Stimulated activated CD8-positive, alpha-beta memory T cell treated with anti-CD3 and anti-CD28 coated beads, Interleukin-12 subunit alpha, Interleukin-12 subunit beta, amount 100 ng/mL, for 24 hours (primary cell): ENCODE results near the gene PHKB.

ENCODE experiments used
- DNase-seq: peaks from one replicate; pipeline ENCODE4 v3.0.0-alpha.2; 2020; ENCODE audit errors: extremely low read depth

Gene PHKB

DNA sequence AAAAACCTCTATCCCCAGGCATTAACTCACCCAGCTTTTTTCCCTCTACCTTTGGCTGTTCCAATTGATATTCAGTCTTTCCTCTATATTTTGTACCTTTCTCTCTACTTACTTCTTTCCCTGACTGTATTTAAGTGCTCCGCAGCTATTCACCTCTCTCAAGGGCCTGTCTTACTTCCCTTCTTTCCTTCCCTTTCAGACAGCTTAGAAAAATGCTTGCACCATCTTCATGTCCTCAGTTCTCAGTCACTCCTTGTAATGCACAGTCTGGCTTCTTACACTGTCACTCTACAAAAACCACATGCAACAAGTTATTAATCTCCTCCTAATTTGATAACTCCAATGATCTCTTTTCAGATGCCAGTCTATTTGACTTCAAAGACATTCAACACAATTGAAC, 163.4 kb downstream of the PHKB start:
- DNase-seq: no peak

DNA sequence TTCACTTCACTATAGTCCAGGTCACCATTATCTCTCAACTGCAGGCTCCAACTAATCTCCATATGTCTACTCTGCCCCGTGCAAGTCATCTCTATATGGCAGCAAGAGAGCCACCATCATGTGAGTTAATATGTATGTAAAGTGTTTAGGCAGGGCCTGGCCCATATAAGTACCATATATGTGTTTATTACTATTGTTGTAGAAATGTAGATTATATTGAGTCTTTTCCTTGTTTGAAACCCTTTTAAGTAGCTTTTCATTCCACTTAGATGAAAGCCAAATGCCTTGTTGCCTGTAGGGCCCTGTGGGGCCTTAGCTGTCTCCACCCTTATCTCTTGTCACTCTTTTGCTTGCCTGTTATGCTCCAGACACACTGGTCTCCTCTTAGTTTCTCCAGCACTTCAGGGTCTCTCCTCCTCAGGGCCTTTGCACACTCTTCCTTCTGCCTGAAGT, 164.0 kb downstream of the PHKB start:
- DNase-seq: no peak

DNA sequence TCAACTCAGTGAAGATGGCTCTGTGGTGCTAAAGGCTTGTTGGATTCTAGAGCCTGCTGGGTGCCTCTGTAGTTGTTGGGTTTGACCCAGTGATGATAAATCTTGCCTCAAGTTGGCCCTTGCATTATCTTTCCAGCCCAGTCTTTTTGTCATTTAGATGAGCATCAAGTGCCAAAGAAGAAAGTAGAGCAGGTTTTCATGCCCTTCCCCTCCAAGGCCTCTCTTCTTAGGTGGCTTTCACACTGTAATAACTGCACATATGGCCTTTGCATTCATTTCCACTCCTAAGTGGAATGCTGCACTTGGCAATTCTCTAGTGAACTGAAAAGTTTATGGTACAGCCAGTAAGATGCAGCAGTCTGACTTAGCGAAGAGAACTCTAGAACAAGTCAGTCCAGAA, 165.1 kb downstream of the PHKB start:
- DNase-seq: no peak

DNA sequence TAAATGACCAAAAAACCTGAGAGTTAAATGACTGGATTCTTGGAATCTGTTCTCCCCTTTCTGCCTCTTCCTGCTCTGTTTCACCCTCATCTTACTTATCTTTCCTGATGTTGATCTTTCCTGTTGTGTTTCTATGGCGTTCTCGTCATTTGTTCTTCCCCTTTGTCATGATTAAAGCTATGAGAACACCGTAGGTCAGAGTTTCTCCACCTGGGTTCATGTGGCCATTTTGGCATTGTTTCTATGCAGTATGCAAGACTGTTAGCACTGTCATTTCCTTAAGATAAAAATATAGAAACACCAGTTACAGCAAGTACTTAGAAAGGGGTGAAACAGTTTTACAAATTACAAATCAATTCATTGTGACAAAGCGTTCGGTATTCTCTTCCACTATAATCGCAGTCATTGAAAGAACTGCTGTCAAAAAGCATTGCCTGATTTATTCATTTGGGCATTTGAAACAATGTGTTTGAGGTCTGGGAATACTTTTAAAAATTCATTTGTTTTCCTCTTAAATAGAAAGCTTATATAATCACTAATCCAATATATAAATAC, 166.0 kb downstream of the PHKB start:
- no peak for DNase-seq

DNA sequence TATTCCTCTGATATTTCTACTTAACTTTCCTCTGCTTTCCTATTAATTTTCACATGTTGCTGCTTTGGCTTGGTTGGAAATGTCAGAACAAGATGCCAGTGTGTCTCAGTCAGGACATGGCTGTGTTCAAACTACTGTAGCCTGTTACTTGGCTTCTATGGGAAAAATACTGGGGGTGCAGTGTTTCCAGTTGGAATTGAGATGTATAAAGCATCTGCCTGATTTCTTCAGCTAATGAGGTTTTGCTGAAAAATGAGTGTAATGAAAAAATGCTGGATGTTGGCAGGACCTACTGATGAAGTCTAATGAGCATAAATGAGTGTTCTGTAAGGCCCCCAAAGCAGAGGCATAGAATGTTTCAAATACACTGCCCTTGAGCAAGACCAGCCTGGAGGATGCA, 166.6 kb downstream of the PHKB start:
- DNase-seq: no peak

DNA sequence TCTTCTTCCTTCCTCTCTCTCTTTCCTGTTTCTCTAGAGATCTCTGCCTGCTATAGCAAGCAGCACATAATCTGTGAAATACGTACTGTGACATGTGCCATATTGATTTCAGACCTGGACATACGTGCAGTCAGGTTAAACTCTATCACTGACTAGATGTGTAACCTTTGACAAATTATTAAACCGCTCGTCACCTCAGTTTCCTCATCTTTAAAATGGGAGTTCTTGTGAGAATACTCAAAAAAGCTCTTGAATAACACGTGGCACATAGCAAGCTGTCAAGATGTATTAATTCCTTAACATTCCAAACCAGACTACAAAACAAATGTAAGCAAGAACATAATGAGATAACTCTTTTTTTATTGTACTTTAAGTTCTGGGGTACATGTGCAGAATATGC, 170.0 kb downstream of the PHKB start:
- DNase-seq: no peak

DNA sequence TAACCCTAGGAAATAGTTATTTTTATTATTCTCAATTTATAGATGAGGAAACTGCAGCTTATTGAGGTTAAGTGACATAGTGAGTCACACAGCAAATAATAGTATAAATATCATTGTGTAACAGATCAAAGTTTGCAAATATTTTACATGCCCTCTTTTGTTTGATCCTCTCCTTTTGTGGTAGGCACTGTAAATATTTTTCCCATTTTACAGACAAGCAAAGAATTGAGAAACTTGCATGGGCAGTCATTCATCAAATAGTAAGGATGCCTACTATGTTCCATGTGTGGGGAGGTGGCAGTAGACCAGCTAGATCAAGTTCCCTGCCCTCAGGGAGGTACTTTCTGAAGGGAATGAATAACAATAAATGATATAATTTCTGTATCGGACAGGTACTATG, 173.0 kb downstream of the PHKB start:
- DNase-seq: no peak

DNA sequence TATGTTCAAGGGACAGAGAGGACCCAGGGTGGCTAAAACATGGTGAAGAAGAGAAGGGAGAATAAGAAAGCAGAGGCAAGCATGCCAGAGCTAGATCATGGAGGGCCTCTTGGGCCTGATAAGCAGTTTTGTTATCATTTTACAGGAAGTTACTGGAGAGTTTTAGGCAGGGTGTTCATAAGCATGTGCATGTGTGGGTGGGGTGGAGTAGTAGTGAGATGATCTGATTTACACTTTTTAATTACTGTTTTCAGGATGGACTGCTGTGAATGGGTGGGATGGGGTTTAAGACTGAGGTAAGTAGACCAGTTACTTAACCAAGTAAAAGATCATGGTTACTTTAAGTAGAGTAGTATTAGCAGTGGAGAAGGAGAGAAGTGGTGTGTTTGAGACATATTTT, 173.6 kb downstream of the PHKB start:
- DNase-seq: no peak

DNA sequence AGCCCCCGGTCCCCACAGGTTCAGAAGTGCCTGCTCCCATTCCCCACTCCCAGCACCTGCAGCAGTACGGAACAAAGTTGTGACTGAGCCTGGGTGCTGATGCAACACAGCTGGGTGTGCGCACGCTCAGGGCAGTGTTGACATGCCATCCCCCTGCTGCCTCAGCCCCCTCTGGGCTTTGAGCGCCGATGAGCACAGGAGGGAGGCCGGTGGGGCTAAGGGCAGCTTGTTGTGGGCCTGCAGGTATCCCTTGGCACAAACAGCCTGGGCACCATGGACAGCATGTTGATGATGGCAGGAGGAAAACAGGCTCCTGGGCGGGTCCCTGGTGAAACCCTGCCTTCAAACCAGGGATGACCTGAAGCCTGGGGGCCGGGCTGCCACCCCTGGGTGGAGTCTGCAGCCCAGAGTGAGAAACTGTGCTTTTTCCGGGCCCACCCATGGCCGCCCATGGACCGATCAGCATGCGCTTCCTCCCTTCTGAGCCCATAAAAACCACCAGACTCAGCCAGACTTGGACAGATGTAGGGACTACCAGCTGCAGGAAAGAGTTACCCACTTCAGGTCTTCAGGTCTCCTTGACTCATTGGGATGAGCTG, 175.5 kb downstream of the PHKB start:
- no peak for DNase-seq

DNA sequence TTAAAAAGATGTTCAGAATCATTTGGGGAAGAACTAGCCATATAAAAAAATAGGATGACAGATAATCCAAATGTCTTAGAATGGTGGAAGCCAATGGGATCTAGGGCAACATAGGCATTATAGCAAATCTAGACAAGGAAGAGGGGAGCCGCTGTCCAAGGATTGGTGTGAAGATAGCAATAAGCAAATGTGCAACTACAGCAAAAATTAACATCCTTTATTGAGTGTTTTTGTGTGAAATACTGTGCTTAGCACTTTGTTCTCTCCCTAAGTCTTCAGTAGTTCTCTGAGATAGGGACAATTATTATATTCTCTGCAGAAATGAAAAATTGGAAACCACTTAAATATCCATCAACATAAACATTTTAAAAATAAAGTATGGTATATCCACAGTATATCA, 177.0 kb downstream of the PHKB start:
- no peak for DNase-seq

DNA sequence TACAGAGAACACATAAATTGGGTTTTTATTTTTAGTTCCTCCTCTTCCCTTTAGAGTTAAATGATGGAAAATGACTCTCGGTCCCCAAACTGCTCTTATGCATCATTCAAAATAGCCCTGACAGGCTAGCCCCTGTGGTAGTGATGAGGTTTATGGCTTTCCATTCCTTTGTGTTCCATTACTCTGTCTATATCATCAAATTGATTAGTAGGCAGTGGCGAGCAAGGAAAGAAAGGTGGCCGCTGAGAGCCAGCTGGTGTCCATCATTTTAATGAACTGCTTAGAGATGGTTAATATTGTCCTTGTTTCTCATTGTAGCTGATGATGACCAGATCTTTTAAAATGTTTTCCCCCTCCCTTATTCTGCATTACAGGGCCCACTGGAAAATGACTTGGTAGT, 179.5 kb downstream of the PHKB start:
- DNase-seq: no peak

DNA sequence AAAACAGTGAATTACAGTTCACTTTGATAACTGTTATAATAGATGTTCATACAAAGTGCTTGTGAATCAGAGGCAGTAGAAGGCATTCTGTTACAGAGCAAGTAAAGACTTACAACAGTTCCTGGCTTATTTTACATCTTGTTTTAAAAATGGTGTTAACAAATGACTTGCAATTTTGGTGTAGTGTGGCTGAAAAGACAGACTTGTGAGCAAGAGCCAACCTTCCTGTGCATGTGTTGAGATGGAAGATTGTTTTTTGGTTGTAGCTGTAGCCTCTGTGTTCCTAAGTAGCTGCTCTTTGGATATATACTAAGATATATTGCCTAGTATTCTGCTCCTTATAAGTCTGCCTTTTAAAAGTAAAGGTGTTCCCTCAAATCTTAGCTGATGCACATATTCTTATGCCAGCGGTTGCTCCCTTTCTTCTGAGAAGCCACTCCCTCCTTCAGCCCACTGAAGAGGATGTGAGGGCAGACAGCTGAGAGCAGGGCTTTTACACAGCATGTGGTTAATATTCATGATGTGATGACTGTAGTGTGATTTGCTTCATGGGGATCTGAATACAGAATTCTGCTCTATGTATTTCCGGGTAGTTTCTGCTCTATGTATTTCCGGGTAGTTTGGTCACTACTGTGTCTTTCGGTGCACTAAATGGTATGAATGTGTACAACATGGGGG, 182.3 kb downstream of the PHKB start:
- no peak for DNase-seq

DNA sequence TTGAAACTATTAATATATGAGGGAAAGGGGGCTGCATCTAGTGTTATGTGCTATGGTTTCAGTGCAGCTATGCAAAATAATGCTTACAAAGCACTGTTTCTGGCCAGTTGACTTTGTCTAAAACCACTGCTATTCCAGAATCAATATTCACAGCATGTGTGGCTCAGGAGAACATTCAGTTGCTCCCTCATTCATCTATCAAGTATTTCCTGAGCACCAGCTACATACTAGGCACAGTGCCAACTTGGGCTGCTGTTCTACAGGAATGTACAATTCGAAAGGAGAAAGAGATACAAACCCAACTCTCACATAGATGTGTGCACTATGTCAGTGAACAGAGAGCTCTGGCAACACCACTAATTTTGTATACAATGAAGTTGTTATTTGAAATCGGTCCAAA, 183.0 kb downstream of the PHKB start:
- DNase-seq: no peak

DNA sequence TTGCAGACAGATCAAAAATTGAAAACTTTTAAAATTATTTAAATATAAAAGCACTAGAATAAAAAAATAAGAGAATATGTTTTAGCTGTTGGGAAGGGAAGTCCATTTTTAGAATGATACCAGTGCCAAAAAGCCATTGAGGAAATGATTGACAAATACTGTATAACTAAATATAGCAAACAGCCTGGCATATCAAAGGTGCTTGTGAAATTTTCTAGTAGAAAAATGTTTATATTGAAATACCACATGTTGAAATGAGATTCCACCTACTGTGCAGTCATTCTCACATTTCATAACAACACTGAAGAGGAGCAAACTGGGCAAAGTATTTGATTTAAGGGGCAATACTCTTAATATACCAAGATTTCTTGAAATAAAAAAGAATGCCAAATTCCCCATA, 183.5 kb downstream of the PHKB start:
- no peak for DNase-seq

DNA sequence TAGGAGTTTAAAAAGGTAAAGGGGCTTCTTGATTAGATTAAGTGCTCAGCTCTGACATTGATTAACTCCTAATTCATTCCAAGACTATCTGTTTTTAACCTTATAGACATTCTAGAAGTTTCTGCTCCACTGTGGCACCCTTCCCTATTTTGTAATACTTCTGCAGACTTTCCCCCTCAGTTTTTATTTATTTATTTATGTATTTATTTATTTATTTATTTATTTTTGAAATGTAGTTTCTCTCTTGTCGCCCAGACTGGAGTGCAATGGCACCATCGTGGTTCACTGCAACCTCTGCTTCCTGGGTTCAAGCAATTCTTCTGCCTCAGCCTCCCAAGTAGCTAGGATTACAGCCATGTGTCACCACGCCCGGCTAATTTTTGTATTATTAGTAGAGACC, 185.8 kb downstream of the PHKB start:
- no peak for DNase-seq

DNA sequence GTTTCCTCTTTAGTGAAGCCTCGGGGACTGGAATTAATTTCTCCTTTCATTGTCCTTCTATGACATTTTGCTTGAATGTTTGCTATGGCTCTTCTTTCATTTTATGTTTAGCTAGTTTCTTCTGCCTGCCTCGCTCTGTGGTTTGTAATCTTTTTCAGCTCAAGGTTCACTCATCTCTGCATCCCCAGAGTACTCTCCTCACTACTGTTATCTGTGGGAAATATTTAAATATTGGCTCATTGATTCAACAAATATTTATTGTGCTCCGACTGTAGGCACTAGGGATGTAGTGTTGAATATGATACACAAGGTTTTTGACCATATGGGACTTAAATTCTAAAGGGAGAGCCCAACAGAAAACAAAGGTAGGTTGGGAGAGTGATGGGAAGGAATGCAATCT, 195.9 kb downstream of the PHKB start:
- no peak for DNase-seq

DNA sequence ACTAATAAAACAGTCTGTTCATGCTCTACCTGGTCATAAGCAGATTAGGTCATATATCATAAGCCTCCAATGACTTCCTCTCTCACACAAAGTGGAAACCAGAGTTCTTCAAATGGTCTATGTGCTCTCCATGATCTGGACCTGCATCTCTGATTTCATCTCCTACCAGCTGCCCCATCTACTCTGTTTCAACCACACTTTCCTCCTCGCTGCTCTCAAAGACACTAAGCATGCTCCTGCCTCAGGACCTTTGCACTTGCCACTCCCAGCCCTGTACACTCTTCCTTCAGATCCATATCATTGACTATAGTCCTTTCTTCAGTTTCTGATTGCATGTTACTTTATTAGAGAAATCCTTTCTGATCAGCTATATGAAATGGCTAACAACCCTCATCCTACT, 196.8 kb downstream of the PHKB start:
- DNase-seq: no peak

DNA sequence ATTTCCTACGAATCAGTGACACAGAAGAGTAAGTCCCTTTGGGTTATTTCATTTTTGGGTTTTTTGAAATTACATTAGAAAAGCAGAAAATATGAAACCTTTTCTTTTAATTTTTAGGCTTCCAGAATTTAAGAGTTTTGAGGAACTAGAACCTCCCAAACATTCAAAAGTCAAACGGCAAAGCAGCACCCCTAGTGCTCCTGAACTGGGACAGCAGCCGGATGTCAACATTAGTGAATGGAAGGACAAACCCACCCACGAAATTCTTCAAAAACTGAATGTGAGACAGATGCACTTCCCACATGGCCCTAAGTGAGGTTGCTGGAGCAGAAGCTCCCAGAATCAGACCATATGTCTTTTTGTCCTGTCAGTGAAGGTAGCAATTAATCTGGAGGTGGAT, 199.4 kb downstream of the PHKB start:
- DNase-seq: no peak

DNA sequence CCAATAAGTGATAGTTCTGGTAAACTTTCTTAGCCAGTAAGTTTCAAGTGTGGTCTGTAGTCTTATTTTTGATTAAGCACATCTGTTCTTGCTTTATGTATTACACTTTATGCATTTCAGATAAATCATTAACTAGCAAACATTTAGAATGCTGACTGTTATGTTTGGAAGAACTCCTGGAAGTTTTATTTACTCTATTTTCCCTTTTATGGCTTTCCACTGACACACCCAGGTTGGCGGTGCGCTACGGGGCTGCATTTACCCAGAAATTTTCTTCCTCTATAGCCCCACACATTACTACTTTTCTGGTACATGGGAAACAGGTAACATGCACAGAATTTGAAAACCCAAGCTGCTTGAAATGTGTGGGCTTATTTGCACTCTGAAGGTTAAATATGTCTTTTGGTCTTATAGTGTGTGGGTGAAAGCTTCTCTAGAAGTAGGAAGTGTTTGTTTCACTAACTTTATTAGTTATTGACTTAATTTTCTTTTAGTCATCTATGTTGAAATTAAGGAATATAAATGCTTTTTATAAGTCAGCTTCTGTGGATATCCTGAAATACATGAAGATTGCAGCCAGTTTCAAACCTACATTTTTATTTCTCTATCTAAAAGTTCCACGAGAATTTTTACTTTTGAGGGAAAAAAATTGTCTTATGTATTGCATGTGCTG, 203.7 kb downstream of the PHKB start:
- no peak for DNase-seq

DNA sequence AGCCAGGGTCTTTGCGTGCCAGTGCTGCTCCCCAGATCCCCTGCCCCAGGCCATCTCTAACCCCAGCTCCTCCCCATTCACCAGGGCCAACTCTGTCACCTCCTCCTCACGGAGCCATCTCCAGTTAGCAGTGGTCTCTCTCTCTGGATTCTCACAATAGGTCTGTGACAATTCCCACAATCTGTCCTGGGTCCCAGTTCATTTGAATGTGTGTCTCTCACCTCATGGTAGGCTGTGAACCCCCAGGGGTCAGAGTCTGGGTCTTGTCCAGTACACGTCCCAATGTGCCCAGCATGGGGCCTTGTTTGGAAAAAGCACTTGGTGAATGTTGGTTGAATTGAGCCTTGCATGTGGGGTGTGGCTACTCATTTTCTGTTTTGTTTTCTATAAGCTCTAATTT, 205.3 kb downstream of the PHKB start:
- no peak for DNase-seq

DNA sequence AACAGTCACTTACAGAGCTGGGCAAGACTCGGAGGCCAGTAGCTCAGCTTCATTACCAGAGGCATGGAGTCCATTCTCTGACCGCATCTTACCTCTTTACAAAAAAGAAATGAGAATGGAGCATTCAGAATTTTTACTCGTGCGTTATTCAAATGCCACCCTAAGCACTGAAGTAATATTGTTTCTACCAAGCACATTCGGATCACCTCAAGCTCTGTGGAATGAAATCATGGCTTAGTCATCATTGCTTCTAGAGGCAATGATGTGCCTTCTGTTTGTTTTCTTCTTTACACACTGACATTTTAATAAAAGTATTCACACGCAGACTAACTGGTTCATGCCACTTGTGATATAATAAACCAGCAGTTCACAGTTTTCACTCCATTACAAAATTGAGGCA, 206.8 kb downstream of the PHKB start:
- no peak for DNase-seq

DNA sequence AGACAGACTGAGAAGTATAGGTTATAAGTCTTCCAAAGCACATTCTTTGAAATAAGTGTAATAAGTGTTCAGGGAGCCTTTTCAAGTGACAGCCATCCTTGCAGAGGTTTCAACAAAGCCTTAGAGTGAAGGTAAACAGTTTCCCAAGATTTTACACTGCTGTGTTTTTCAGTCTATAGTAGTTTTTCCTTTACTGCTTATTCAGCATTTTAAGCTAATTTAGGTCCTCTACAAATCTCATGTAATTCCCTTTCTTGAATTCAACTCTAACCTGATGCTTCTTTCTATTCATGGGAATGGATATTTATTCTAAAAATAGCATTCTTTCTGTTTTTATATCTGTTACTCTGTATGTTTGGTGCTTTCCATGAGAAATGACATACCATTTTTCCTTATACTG, 211.3 kb downstream of the PHKB start:
- DNase-seq: no peak

DNA sequence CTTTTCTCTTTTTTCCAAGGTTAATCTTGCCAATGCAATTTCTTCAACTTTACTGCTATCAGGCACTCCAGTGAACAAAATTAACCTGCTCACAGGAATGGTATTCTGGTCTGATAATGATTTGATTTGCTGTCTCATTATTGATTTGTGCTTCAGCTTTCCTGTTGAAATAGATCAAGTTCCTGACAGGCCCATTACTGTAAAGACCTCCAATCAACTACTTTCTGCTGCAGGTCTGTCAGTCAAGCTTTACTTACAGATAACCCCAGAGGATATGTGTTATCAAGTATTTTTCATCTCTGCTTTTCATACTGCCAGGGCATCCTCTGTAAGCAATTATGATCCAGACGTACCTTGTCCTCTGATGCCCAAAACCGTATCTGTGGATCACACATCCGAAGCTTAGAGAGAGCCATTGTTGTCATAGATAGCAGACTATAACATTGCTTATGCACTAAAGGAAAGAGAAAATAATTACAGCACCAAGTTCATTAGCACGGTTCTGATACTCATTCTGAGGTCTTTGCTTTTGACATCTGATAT, 215.6 kb downstream of the PHKB start:
- no peak for DNase-seq
